ENCODE measurements around the gene CSTF3.

CSTF3 gene

GRCh38 chr11:33110083-33110482, 51.2 kb downstream of the CSTF3 start:
- no peaks in the 10 kb centered on the region for H3K4me1 ChIP-seq (ENCODE audit: insufficient read depth, low read length)
- no peak overlapping the region for H3K4me3 ChIP-seq (ENCODE audit: low read depth in 1 of 2, low read length in 2 of 2)
- no peaks in the 10 kb centered on the region for H3K9me3 ChIP-seq (ENCODE audit: insufficient read depth, low read length, severe bottlenecking)
- no peaks in the 10 kb centered on the region for H4K20me1 ChIP-seq (ENCODE audit: insufficient read depth, low read length)
- no peak overlapping the region for H3K9ac ChIP-seq (ENCODE audit: low read depth, low read length)
- ATAC-seq (ENCODE audit: insufficient read depth, low read depth) = no peak
- peaks cover 18% of the 10 kb centered on the region for H3K36me3 ChIP-seq (ENCODE audit: insufficient read depth, low read length)
- H3K27ac ChIP-seq (ENCODE audit: low read length) = no peak overlapping the region
- H3K79me2 ChIP-seq (ENCODE audit: insufficient read depth, low read length) = no peaks in the 10 kb centered on the region
- H3K27me3 ChIP-seq (ENCODE audit: insufficient read depth, low read length, poor library complexity) = no peaks in the 10 kb centered on the region
- no peak overlapping the region for H3K4me2 ChIP-seq (ENCODE audit: insufficient read depth, low read length)
- TF ChIP-seq CTCF (IDR thresholded peaks at IDR 0.05; ENCODE audit: borderline replicate concordance, extremely low read depth, low read length, poor library complexity, severe bottlenecking) (no peak), EZH2 (IDR thresholded peaks at IDR 0.05; ENCODE audit: borderline replicate concordance, low read depth, low read length, severe bottlenecking) (no peak)
- DNase-seq = no peak
- no peak overlapping the region for H2AFZ ChIP-seq (ENCODE audit: low read depth, low read length)

GRCh38 chr11:33109294-33109895, 51.9 kb downstream of the CSTF3 start:
- no peak overlapping the region for H2AFZ ChIP-seq (ENCODE audit: low read depth, low read length)
- DNase-seq (no peak), ATAC-seq (ENCODE audit: insufficient read depth, low read depth) (no peak)
- no peak overlapping the region for H3K4me3 ChIP-seq (ENCODE audit: low read depth in 1 of 2, low read length in 2 of 2)
- no peaks in the 10 kb centered on the region for H3K4me1 ChIP-seq (ENCODE audit: insufficient read depth, low read length)
- no peak overlapping the region for H3K9ac ChIP-seq (ENCODE audit: low read depth, low read length)
- no peaks in the 10 kb centered on the region for H3K79me2 ChIP-seq (ENCODE audit: insufficient read depth, low read length)
- no peaks in the 10 kb centered on the region for H4K20me1 ChIP-seq (ENCODE audit: insufficient read depth, low read length)
- H3K27me3 ChIP-seq (ENCODE audit: insufficient read depth, low read length, poor library complexity) = no peaks in the 10 kb centered on the region
- TF ChIP-seq EZH2 (IDR thresholded peaks at IDR 0.05; ENCODE audit: borderline replicate concordance, low read depth, low read length, severe bottlenecking) = no peak
- TF ChIP-seq CTCF (IDR thresholded peaks at IDR 0.05; ENCODE audit: borderline replicate concordance, extremely low read depth, low read length, poor library complexity, severe bottlenecking) = no peak
- H3K9me3 ChIP-seq (ENCODE audit: insufficient read depth, low read length, severe bottlenecking) = no peaks in the 10 kb centered on the region
- peaks cover 25% of the 10 kb centered on the region for H3K36me3 ChIP-seq (ENCODE audit: insufficient read depth, low read length)
- H3K4me2 ChIP-seq (ENCODE audit: insufficient read depth, low read length) = no peak overlapping the region
- no peak overlapping the region for H3K27ac ChIP-seq (ENCODE audit: low read length)

- DNase-seq = no peak
- Histone ChIP-seq H4K20me1 (ENCODE audit: insufficient read depth, low read length) (no peaks in the 10 kb centered on the region), H3K27me3 (ENCODE audit: insufficient read depth, low read length, poor library complexity) (no peaks in the 10 kb centered on the region), H3K4me2 (ENCODE audit: insufficient read depth, low read length) (no peak overlapping the region), H2AFZ (ENCODE audit: low read depth, low read length) (no peak overlapping the region), H3K9me3 (ENCODE audit: insufficient read depth, low read length, severe bottlenecking) (no peaks in the 10 kb centered on the region), H3K79me2 (ENCODE audit: insufficient read depth, low read length) (no peaks in the 10 kb centered on the region), H3K4me1 (ENCODE audit: insufficient read depth, low read length) (no peaks in the 10 kb centered on the region), H3K4me3 (ENCODE audit: low read depth in 1 of 2, low read length in 2 of 2) (no peak overlapping the region), H3K36me3 (ENCODE audit: insufficient read depth, low read length) (peaks cover 69% of the 10 kb centered on the region), H3K27ac (ENCODE audit: low read length) (no peak overlapping the region), H3K9ac (ENCODE audit: low read depth, low read length) (no peak overlapping the region)
- no peak for ATAC-seq (ENCODE audit: insufficient read depth, low read depth)
- TF ChIP-seq EZH2 (IDR thresholded peaks at IDR 0.05; ENCODE audit: borderline replicate concordance, low read depth, low read length, severe bottlenecking) (no peak), CTCF (IDR thresholded peaks at IDR 0.05; ENCODE audit: borderline replicate concordance, extremely low read depth, low read length, poor library complexity, severe bottlenecking) (no peak)
Observed at GRCh38 chr11:33103836-33104235, 57.4 kb downstream of the CSTF3 start.

Data from DND-41 (cell line).